GM21360 (cell line): ENCODE measurements around the gene GTSE1.

ENCODE experiments used
- ATAC-seq: cut with Tn5 transposase; IDR thresholded peaks from one replicate; pipeline ENCODE4 v1.9.1; 2021; ENCODE audit warnings: mild to moderate bottlenecking, moderate library complexity; ENCODE audit not compliant: unreplicated experiment

The GTSE1 gene

DNA sequence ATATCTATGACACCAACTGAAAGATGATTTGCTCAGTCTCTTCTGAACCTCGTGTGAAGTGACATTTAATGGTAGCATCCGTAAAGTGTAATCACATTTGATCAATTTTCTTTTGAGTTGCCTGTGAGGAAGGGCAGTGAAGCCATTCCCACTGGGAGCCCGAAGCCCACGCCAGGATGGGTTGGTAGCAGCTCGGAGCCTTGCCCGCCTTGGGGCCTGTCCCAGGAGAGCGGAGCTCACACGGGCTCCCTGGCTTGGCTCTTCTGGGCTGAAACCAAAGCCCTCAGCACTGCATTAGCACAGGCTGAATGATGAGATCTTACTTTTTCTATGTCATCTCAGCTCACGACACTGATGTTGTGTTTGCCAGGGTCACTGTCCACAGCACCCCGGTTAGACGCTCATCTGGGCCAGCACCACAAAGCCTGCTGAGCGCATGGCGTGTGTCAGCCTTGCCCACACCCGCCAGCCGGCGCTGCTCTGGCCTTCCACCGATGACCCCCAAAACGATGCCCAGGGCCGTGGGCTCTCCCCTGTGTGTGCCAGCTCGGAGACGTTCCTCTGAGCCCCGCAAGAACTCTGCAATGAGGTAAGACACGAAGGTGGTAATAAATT, 29.5 kb downstream of the GTSE1 start:
- ATAC-seq, result no peak

DNA sequence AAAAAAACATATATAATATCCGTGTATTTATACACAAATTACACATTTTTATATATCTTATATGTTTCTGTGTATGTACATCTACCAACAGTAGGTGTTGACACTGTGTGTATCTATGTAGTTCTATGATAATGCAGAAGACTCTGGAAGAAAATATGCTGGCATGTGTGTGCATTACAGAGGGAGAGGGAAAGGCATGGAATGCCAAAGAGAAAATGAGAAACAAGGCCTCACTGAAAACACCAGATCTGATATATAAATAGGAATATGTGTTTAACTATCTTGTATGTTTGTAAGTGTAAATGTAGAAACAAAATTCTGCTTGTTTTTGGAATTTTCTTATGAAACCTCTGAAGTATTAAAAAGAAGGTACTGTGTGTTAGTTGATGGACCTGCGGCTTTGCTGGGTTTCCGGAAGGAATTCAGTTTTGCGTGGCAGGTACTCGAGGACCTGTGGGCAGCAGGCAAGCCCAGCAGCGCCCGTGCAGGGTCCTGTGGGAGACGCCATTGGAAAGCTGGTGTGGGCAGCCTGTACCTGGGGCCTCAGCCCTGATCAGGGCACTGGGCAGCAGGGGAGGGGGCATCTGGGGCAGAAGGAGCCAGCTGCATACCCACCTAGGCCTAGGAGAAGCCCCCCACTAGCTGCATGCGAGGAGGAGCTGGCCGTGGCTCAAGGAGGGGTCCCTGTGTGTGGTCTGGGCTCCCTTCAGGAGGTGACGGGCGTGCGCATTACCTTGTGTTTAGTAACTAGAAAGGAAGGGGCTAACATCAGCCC, 31.2 kb downstream of the GTSE1 start:
- ATAC-seq, result no peak

- no peak for ATAC-seq
Measured at GRCh38 chr22:46328797-46329196, 32.1 kb downstream of the GTSE1 start.

GRCh38 chr22:46329616-46330015, 32.9 kb downstream of the GTSE1 start:
- no peak for ATAC-seq

DNA sequence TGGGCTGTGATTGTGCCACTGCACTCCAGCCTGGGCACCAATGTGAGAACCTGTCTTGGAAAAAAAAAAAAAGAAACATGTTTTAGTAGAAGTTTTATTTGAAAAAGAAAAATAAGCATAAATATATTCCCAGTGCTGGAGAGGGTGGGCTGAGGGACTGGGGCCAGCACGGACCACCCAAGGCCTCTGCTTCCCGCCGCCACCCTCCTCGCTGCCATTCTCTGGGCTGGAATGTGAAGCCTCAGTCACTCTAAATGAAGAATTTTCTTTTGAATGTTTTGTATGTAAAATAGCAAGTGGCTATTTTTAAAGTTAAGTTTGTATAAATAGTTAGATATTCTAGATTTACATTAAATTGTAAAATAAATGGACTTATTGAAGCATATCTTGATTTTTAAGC, 33.8 kb downstream of the GTSE1 start:
- ATAC-seq, result no peak

- ATAC-seq, result no peak
Measured at GRCh38 chr22:46331496-46331895, 34.8 kb downstream of the GTSE1 start.

GRCh38 chr22:46335201-46336118, 38.8 kb downstream of the GTSE1 start, which contains the start of gene TRMU:
Gene TRMU, plus strand, starts transcription at chr22:46335714. Its CDS starts 51 bp downstream, at chr22:46335765.
- ATAC-seq, result peak; percentile 72

DNA sequence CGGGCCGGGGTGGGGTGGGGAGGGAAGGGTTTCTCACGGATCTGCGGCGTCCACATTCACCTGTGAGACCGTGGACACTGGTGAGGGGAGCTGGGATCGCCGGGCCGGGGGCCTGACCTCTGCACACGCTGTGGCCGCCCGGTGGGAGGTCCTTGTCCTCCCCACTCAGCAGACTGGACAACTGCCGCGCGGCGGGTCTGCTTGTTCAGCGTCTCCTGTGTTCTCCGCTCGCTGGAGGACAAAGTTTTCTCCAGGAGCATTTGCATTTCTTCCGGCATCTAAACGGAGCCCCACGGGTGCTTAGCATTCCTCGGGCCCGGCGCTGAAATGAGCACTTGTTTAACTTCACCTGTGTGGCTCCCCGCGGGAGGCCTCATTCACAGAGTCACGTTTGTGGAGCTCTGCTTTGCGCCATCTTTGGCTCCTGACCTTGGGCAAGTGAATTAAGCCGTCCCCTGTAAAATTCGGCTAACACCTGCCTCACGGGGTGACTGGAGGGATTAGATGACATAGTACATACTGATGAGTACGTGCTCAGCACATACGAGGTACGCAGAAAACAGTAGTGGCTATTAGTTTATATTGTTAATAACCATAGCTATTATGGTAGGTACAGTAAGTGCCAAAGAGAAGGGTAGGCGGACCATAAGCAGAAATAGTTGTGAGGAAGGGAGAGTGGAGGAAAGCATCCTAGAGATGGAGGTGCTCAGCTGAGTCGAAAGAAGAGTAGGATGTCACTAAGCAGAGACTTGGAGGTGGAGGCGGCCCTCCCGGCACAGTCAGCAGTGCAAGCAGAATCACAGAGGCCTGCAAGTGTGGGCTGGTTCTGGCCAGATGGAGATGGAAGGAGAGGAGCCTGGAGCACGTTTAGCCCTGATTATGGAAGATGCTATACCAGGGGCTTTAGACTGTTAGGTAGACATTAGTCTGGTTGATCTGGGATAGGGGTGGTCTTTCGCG, 39.7 kb downstream of the GTSE1 start:
- no peak for ATAC-seq

DNA sequence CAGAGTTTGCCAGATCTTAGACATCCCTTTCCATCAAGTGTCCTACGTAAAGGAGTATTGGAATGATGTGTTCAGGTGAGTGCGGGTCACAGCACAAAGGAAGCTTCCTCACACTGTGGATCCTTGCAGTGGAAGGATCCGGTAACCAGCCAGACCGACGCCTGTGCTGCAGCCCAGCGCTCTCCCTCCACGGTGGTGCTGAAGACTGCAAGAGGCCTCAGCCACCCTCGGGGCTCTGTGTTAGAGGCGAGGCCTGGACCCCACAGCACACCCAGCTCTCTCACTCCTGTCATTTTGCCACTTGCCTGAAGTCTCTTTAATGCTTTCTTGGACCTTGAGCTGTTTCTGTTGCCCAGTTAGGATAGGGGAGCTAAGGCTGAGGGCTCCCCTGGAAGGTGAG, 41.2 kb downstream of the GTSE1 start:
- no peak for ATAC-seq

DNA sequence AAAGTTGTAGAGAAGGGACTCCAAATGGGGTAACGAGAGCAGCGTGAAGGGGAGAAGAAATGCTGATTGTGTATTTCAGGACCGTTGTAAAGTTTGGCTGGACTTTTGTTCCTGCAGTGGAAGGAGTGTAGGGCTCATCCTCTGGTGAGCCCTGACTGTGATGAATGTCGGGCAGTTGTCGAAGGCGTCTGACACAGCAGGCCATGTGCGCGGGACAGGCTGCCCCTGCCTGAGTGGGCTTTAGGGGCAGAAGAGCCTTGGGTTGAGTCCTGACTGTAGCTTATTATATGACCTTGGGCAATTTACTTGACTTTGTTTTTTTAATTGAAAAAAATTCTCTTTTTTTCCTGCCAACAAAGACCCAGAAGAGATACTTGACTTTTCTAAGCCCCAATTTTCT, 42.0 kb downstream of the GTSE1 start:
- no peak for ATAC-seq

GRCh38 chr22:46339956-46340355, 43.3 kb downstream of the GTSE1 start:
- no peak for ATAC-seq

DNA sequence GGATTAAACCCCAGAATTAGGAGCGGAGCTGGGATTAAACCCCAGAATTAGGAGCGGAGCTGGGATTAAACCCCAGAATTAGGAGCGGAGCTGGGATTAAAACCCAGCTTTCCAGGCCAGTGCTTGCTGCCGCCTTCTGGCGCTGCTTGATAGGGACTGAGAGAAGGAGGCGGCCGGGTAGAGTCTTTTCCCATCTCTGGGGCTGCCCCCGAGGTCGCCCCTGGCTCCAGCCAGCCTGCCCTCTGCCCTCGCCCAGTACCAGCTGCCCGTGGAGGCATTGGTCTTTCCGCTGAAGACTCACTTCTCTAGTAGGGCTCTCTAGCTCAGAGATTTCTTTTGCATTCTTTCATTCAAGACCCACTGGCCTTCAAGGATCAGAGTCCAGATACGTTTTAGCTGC, 44.0 kb downstream of the GTSE1 start:
- ATAC-seq, result no peak

- ATAC-seq, result no peak
Measured at GRCh38 chr22:46346680-46347405, 50.2 kb downstream of the GTSE1 start.

- no peak for ATAC-seq
Measured at GRCh38 chr22:46347646-46348045, 51.0 kb downstream of the GTSE1 start.

DNA sequence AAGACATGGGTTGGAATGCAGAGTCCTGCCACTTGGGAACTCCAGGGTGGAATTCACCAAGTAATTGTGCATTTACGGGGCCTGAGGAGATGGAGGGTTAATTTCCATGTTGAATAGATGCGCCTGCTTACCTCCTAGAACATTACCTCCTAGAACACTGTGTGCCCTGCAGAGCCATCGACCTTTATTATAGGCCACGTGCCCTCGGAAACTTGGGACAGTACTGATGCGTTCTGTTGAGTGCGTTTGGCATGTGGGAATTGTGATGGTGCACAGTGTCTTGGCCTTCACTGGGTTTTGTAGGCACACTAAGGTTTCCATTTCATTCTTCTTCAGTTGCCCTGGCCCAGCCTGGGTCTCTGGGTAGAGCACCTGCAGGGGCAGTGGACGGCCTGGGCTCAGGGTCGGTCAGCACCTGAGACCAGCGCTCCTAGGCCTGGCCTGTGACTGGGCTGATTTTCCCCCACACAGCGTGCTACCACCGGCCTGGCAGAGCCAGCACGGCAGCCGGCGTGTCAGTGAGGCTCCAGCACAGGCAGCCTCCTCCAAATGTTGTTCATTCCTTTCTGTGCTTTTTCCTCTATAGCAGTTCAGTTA, 51.5 kb downstream of the GTSE1 start:
- no peak for ATAC-seq

DNA sequence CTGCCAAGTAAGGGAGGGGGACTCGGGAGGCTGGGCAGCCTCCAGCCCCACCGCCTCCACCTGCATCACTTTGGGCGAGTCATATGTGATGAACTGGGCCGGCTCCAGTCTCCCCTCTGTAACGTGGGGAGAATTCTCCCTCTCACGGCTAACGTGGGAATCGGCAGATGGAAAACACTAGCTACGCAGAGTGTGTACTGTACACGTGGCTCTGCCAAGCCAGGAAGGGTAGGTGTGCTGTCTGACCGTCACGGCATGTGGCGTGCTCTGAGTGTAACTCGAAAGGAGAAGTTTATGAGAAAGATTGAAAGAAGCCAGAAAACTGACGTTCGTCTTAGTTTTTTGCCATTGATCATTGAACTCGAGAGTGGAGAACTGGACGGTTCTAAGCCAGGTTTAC, 52.6 kb downstream of the GTSE1 start:
- no peak for ATAC-seq

GRCh38 chr22:46349681-46350080, 53.0 kb downstream of the GTSE1 start:
- ATAC-seq, result no peak

- ATAC-seq, result no peak
Measured at GRCh38 chr22:46350121-46350520, 53.5 kb downstream of the GTSE1 start.

GRCh38 chr22:46350646-46351045, 54.0 kb downstream of the GTSE1 start:
- ATAC-seq, result no peak
